ENCODE results near the gene STAP2.
"Not testable (repeated sequence)": the region's sequence is repeated elsewhere in the genome, so short reads cannot be mapped to it uniquely, and the experiment has no call there.

STAP2 gene

GRCh38 chr19:4303819-4304537 is 34.6 kb downstream of the STAP2 start:
- no peak for DNase-seq (ENCODE audit: extremely low read depth in 1 of 2, low read depth in 1 of 2)

DNA sequence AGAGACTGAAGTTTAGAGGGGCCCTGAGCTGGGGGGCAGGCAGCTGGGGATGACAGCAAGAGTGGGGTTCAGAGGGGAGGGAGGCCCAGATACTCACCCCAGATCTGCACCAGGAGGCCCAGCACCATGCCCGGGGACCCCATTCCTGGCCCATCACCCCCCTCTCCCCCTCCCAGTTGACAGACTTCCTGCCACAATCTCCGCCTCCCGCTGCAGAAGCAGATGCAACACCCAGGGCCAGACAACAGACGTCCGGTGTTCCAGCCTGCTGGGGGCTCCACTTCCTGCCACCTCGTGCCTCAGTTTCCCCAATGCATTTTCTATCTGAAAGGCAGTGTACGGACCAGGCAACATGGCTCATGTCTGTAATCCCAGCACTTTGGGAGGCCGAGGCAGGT is 36.4 kb downstream of the STAP2 start, which contains the start of gene TMIGD2:
Gene TMIGD2, minus strand, starts transcription at position 147 of the 398 bp plus-strand sequence. Its CDS starts 4 bp downstream, at position 143.
- DNase-seq (ENCODE audit: extremely low read depth in 1 of 2, low read depth in 1 of 2): no peak

DNA sequence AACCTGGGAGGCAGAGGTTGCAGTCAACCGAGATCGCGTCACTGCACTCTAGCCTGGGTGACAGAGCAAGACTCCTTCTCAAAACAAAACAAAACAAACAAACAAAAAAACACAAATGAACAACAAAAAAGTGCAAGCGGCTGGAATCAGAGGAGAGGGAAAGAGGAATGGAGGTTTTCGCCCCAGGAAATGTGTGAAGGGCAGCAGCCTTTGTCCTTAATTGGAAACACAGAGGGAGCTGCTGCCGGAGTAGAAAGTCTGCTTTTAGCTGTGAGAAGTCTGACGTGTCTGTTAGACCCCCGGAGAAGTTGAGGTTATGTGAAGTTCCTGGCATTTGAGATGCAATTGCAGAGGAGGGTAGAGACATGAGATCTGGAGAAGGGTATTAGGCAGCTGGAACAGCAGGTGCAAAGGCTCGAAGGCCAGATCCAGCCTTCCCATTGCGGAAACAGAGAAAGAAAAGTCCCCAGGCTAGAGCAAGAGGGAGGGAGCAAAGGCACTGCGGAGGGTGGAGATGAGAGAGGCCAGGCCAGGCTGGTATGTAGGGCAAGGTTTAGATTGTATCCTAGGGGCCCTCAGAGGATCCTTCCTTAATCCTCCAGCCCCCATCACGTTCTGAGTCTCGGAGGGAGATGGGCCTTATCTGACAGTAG is 36.9 kb downstream of the STAP2 start:
- DNase-seq (ENCODE audit: extremely low read depth in 1 of 2, low read depth in 1 of 2): no peak

- no peak for DNase-seq (ENCODE audit: extremely low read depth in 1 of 2, low read depth in 1 of 2)
These were observed 38.0 kb downstream of the STAP2 start for GRCh38 chr19:4300589-4300988.

DNA sequence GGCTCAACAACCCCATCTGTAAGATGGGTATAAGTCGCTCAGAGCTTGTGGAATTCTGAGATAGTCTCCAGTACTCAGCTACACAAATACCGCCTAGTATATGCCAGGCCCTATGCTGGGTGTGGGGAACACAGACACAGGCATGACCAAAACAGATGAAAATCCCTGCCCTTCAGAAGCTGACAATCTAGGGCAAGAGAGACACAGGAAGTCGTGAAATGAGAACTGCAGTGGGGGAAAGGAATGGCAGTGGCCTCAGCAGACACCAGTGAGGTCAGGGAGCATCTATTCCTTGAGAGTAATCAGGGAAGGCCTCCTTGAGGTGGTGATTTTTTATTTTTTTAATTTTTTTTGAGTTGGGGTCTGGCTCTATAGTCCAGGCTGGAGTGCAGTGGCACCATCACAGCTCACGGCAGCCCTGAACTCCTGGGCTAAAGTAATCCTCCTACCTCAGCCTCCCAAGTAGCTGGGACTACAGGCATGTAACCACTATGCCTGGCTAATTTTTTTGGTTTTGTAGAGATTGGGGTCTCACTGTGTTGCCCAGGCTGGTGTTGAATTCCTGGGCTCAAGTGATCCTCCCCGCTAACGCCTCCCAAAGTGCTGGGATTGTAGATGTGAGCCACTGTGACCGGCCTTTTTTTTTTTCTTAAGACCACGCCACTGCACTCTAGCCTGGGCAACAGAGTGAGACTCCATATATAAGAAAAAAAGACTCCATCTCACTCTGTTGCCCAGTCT is 39.6 kb downstream of the STAP2 start:
- DNase-seq (ENCODE audit: extremely low read depth in 1 of 2, low read depth in 1 of 2): no peak

DNA sequence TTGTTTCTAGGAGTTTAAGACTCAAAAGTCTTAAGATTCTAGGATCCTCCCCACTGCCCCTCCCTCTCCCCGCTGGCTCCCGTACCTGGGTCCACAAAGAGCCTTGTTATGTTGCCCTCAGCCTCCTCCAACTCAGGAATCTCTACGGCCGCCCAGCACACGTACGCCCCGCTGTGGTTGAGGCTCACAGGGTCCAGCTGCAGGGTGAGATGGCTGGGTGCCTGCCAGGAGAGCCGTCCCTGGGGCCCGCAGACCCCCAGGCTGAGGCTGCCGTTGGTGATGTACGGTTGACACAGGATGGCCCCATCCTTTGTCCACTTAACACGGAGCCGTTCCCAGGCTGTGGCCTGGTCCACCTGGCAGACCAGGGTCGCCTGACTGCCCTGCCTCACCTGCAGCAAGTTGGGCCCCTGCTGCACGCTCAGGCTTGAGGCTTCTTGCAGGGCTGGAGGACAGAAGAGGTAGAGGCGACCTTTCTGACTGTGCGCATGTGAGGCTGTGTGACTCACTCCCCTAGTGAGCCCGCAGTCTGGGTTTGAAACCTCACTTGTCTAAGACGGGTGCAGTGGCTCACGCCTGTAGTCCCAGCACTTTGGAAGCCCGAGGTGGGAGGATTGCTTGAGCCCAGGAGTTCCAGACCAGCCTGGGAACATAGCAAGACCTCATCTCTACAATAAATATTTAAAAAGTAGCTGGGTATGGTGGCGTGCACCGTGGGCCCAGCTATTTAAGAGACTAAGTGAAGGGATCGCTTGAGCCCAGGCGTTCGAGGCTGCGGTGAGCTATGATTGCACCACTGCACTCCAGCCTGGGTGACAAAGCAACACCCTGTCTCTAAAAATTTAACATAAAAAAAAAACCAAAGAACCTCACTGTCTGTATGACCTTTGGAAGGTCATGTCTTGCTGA is 40.5 kb downstream of the STAP2 start:
- no peak for DNase-seq (ENCODE audit: extremely low read depth in 1 of 2, low read depth in 1 of 2)

DNA sequence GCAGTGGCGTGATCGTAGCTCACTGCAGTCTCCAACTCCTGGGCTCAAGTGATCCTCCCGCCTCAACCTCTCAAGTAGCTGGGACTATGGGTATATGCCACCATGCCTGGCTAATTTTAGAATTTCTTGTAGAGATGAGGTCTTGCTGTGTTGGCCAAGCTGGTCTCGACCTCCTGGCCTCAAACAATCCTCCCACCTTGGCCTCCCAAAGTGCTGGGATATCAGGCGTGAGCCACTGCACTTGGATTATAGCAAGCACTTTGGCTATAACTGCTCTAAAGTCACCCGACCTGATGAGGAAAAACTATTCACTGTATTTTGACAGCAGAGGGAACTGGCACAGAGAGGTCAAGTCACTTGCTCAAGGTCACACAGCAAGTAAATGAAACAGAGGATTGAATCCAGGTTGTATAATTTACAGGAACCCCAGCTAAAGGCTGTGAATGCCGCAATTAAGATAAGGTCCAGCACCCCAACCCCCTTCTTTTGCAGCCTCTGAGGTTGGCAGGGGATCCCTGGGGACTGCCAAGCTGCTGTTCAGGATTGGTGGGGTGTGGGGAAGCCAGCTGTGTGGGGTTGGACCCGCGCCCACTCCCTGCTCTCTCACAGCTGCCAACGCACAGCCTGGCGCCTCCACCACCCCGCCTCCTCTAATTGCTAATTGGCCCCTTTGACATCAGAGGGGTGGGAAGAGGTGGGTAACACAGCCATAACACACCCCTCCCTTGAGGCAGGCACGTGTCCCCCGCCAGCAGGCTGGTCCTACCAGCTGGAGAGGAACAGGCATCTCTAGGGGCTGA is 42.5 kb downstream of the STAP2 start:
- DNase-seq (ENCODE audit: extremely low read depth in 1 of 2, low read depth in 1 of 2): no peak

GRCh38 chr19:4294389-4294788 is 44.2 kb downstream of the STAP2 start:
- no peak for DNase-seq (ENCODE audit: extremely low read depth in 1 of 2, low read depth in 1 of 2)

DNA sequence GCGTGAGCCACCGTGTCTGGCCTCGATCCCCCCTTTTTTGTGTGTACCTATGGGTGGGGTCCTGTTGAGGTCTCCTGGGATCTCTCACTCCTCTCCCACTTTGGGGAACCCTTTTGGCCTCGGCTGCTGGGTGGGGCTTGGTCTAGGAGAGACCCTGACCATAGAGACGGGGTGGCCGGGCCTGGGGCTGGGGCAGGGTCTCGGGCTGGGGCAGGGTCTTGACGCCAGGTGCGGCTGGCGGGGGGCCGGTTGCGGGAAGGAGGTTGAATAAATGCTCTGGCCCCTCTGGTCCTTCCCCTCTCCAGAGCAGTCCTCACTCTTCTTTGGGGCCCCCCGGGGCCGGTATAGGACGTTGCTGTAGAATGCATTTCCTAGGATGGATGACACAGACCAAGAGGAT is 46.1 kb downstream of the STAP2 start:
- no peak for DNase-seq (ENCODE audit: extremely low read depth in 1 of 2, low read depth in 1 of 2)

DNA sequence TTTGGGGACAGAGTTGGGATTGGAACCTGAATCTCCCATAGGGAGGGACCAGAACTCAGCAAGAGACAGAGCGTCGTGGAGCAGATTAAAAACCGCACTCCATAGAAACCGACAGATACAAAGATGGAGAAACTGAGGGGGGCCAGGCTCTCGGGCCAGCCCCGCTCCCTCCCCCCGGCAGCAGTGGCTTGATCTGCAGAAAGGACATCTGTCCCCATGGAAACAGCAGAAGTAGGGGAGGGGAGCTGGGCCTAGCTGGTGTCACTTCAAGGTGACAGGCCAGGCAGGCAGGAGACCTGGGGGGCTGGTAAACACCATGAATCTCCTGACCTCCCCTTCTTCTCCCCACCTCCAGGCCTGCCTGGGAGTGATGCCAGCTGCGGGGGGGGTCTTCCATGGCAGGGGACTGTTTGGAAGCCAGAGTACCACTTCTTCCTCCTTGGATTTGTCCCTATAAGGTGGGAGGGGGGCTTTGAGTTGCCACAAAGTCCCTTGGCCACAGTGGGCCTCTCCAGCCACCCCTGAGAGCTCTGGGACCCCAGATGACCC is 47.4 kb downstream of the STAP2 start:
- no peak for DNase-seq (ENCODE audit: extremely low read depth in 1 of 2, low read depth in 1 of 2)

GRCh38 chr19:4288091-4288777 is 50.4 kb downstream of the STAP2 start:
- DNase-seq (ENCODE audit: extremely low read depth in 1 of 2, low read depth in 1 of 2): no peak

DNA sequence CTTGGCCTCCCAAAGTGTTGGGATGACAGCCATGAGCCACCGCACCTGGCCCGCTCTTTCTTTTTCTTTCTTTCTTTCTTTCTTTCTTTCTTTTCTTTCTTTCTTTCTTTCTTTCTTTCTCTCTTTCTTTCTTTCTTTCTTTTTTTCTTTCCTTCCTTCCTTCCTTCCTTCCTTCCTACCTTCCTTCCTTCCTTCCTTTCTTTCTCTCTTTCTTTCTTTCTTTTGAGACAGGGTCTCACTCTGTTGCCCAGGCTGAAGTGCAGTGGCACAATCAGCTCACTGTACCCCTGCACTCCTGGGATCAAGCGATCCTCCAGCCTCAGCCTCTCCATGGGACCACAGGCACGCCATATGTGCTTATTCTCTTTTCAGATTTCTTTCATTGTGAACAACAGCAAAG is 52.5 kb downstream of the STAP2 start:
- DNase-seq (ENCODE audit: extremely low read depth in 1 of 2, low read depth in 1 of 2): not testable (repeated sequence)

DNA sequence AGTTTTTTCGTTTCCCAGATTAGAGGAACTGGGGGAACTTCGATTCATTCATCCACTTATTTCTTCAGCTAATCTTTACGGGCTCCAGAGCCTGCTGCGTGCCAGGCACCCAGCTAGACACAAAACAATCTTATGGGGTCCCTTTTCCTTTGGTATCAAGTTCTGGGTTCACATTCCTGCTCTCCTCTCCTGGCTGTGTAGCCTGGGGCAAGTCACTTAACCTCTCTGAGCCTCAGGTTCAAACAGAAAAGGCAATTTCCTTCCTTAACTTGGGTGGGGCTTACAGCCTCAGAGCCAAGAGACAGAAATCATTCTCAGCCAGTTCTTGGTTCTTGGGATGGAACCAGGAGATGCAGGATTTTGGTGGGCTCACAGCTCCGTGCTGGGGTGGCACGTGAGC is 53.7 kb downstream of the STAP2 start:
- no peak for DNase-seq (ENCODE audit: extremely low read depth in 1 of 2, low read depth in 1 of 2)

GRCh38 chr19:4284176-4284958 is 54.3 kb downstream of the STAP2 start:
- no peak for DNase-seq (ENCODE audit: extremely low read depth in 1 of 2, low read depth in 1 of 2)

- no peak for DNase-seq (ENCODE audit: extremely low read depth in 1 of 2, low read depth in 1 of 2)
These were observed 58.9 kb downstream of the STAP2 start for GRCh38 chr19:4279530-4280422.

- no peak for DNase-seq (ENCODE audit: extremely low read depth in 1 of 2, low read depth in 1 of 2)
These were observed 59.4 kb downstream of the STAP2 start for GRCh38 chr19:4279267-4279529.

GRCh38 chr19:4278419-4279266 is 60.0 kb downstream of the STAP2 start, which contains the start of gene SHD:
TSS of gene SHD (plus strand) at chr19:4279266. CDS start at chr19:4280064, 798 bp downstream.
- DNase-seq (ENCODE audit: extremely low read depth in 1 of 2, low read depth in 1 of 2): no peak
